Measurements from ENCODE around the gene NOP9.
A peak's percentile ranks its signal among the peaks of the same experiment; 100 is the strongest.

NOP9 gene

GRCh38 chr14:24329736-24330135 is 30.1 kb downstream of the NOP9 start:
- no peak for TF ChIP-seq ZFX (IDR thresholded peaks at IDR 0.05; ENCODE audit: borderline replicate concordance)
- TF ChIP-seq, protein P1, sequence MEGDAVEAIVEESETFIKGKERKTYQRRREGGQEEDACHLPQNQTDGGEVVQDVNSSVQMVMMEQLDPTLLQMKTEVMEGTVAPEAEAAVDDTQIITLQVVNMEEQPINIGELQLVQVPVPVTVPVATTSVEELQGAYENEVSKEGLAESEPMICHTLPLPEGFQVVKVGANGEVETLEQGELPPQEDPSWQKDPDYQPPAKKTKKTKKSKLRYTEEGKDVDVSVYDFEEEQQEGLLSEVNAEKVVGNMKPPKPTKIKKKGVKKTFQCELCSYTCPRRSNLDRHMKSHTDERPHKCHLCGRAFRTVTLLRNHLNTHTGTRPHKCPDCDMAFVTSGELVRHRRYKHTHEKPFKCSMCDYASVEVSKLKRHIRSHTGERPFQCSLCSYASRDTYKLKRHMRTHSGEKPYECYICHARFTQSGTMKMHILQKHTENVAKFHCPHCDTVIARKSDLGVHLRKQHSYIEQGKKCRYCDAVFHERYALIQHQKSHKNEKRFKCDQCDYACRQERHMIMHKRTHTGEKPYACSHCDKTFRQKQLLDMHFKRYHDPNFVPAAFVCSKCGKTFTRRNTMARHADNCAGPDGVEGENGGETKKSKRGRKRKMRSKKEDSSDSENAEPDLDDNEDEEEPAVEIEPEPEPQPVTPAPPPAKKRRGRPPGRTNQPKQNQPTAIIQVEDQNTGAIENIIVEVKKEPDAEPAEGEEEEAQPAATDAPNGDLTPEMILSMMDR (IDR thresholded peaks at IDR 0.05), result no peak
- no peak overlapping the region for H3K27ac ChIP-seq

- TF ChIP-seq ZFX (IDR thresholded peaks at IDR 0.05; ENCODE audit: borderline replicate concordance), result no peak
- TF ChIP-seq, protein P1 (IDR thresholded peaks at IDR 0.05), result no peak
- no peak overlapping the region for H3K27ac ChIP-seq
These were observed 31.5 kb downstream of the NOP9 start for GRCh38 chr14:24330973-24331674.

GRCh38 chr14:24331731-24332267 is 32.1 kb downstream of the NOP9 start:
- TF ChIP-seq, protein P1 (IDR thresholded peaks at IDR 0.05), result no peak
- no peak for TF ChIP-seq ZFX (IDR thresholded peaks at IDR 0.05; ENCODE audit: borderline replicate concordance)
- peak overlapping the region; percentile 73 for H3K27ac ChIP-seq

DNA sequence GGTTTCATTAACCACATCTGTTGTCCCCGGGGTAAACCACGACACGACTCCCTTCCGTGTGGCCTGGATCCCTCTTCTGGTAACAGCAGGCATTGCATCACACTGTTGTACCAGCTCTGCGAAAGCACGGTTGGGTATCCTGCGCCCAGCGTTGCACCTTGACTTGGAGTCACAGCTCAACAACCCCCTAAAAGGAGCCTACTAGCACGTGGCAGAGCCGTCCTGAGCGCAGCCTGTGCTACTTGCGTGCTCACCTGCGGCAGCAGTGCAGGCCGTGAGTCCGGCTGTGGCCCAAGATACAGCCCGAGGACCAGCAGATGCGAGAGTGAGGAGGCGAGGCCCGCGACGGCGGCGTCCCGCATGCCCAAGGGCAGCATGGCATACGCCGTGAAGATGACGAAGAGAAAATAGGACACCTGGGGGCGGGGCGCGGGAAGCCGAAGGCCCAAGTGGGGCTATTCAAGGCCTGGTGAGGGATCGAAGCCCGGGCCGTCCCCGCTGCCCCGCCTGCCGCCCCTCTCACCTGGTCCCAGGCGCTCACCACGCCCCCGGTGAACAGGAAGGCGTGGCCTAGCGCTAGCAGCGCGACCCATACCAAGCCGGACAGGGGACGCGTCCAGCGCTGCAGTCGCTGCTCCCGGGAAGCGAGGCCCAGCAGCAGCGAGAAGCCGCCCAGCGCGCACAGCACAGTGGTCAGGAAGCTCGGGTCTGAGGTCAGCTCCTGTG is 32.8 kb downstream of the NOP9 start:
- TF ChIP-seq ZFX (IDR thresholded peaks at IDR 0.05; ENCODE audit: borderline replicate concordance), result no peak
- TF ChIP-seq, protein P1 (IDR thresholded peaks at IDR 0.05), result peak; percentile 75
- H3K27ac ChIP-seq, result peak overlapping the region; percentile 73

DNA sequence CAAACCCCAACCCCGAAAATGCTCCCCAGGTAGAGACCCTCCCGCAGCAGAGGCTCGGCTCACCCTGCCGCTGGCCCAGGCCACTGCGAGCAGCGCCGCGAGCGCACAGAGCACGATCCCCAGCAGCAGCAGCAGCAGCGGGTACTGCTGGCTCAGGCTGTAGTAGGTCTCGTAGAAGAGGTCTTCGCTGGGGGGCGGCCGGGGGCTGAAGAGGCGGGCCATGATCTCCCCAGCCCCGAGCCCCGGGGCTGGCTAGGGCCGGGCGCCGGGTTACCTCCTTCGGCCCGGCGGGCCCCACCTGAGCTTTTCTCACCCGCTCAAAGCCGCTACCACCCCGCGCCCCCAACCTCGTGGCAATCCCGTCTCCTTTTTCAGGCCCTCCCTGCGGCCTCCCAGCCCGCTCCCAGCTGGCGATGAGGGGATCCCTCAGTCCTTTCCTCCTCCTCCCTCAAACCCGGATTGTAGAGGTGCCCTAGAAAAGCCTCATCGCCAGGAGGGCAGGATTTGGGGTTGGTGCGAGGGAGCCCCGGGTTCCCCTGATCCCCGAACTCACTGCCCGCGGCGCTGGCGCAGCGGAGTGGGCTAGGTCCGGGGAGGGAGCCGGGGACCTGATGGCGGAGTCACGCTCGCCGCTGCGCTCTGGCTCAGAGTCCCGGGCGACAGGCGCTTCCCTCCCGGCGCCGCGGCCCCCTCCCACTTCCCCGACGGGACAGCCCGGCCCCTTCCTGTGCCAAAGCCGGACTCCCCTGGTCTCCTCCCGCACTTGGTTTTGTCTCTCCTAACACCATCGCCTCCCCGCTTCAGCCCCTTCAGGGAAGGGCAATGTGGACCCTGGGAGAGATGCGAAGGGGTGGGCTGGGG is 35.0 kb downstream of the NOP9 start, which contains the start of gene ADCY4:
TSS of gene ADCY4 (minus strand) at position 641 of the 861 bp plus-strand sequence. CDS start at position 222, 419 bp downstream.
- TF ChIP-seq, protein P1 (IDR thresholded peaks at IDR 0.05), result no peak
- TF ChIP-seq ZFX (IDR thresholded peaks at IDR 0.05; ENCODE audit: borderline replicate concordance), result no peak
- peak within 1 kb of the TSS; percentile 73 for H3K27ac ChIP-seq

- TF ChIP-seq, protein P1 (IDR thresholded peaks at IDR 0.05), result no peak
- no peak for TF ChIP-seq ZFX (IDR thresholded peaks at IDR 0.05; ENCODE audit: borderline replicate concordance)
- H3K27ac ChIP-seq, result no peak overlapping the region
These were observed 36.0 kb downstream of the NOP9 start for GRCh38 chr14:24335461-24336171.

Data from 22Rv1 (cell line).